ENCODE results near the gene FALEC. TPM values are rescaled to one million over a fixed set of nuclear protein-coding genes. Genes with fewer than 3 reads are reported as not detected.
A peak's percentile ranks its signal among the peaks of the same experiment; 100 is the strongest.

Gene FALEC
- total and polyA plus RNA-seq, 2 experiments from 2014 or later: 1.7 TPM; not detected in 1

GRCh38 chr1:150544204-150544603, 28.7 kb downstream of the FALEC start:
- H3K9me3 Mint-ChIP-seq: no peaks in the 10 kb centered on the region
- no peak overlapping the region for H3K4me3 Mint-ChIP-seq
- H3K4me1 Mint-ChIP-seq: peaks cover 3% of the 10 kb centered on the region; the same call in 1 of the 3 replicates
- no peaks in the 10 kb centered on the region for H3K36me3 ChIP-seq (ENCODE audit: insufficient read depth)
- peaks cover 26% of the 10 kb centered on the region for H3K27me3 Mint-ChIP-seq (ENCODE audit: insufficient read depth, low read depth, poor library complexity)
- peak overlapping the region; percentile 84; the same call in 1 of the 2 replicates for H2AFZ ChIP-seq
- no peak overlapping the region for H3K27ac Mint-ChIP-seq
- H3K4me2 ChIP-seq: no peak overlapping the region
- DNase-seq (ENCODE audit: low spot score) (no peak), ATAC-seq (no peak)
- no peak for TF ChIP-seq NANOG (IDR thresholded peaks at IDR 0.05; ENCODE audit: borderline replicate concordance)
- no peak for TF ChIP-seq CTCF (conservative IDR thresholded peaks at IDR 0.05; ENCODE audit: low read depth in 2 of 2)
- no peak for TF ChIP-seq EZH2phosphoT487 (IDR thresholded peaks at IDR 0.05; ENCODE audit: unreplicated experiment)
- TF ChIP-seq ZNF462 (CRISPR knock-in tag; IDR thresholded peaks at IDR 0.05): no peak
- TF ChIP-seq EZH2 (IDR thresholded peaks at IDR 0.05; ENCODE audit: low read depth, unreplicated experiment): no peak
- no peak for TF ChIP-seq ZNF331 (CRISPR knock-in tag; IDR thresholded peaks at IDR 0.05; ENCODE audit: low read depth)
- no peak for TF ChIP-seq ZNF114 (CRISPR knock-in tag; IDR thresholded peaks at IDR 0.05)
- no peak for TF ChIP-seq POLR2AphosphoS5 (IDR thresholded peaks at IDR 0.05; ENCODE audit: low read depth)
- no peak for TF ChIP-seq STAT1 (IDR thresholded peaks at IDR 0.05; ENCODE audit: unreplicated experiment)
- TF ChIP-seq JUNB (IDR thresholded peaks at IDR 0.05; ENCODE audit: unreplicated experiment): no peak
- TF ChIP-seq CREB1 (CRISPR knock-in tag; IDR thresholded peaks at IDR 0.05; ENCODE audit: low read depth): no peak
- no peaks in the 10 kb centered on the region for H3K9me2 ChIP-seq (ENCODE audit: insufficient read depth)
- peaks cover 9% of the 10 kb centered on the region for H3F3A ChIP-seq (replicated peaks; ENCODE audit: low read depth)
- no peaks in the 10 kb centered on the region for H3K79me2 ChIP-seq (replicated peaks; ENCODE audit: insufficient read depth)
- H3K4me1 ChIP-seq (ENCODE audit: insufficient read depth): no peaks in the 10 kb centered on the region
- H4K20me1 ChIP-seq (replicated peaks; ENCODE audit: insufficient read depth): no peaks in the 10 kb centered on the region
- H3K27ac ChIP-seq (ENCODE audit: low read depth): no peak overlapping the region
- H3K4me3 ChIP-seq: no peak overlapping the region
- no peaks in the 10 kb centered on the region; the same call in 2 of the 3 replicates for H3K36me3 Mint-ChIP-seq (ENCODE audit: low read depth)
- peaks cover 23% of the 10 kb centered on the region for H3K27me3 ChIP-seq (ENCODE audit: insufficient read depth)

All from GM23338 (cell line).